Neutrophil (primary cell): ENCODE measurements around the gene IPO9.

ENCODE experiments used
- H3K27ac ChIP-seq: fragments of 200-600 bp; sonication (generic); 2 replicates; pipeline ENCODE4 v1.5.1; 2016; ENCODE audit warnings: mild to moderate bottlenecking, moderate library complexity
- H3K27me3 ChIP-seq: fragments of 200-600 bp; sonication (generic); 2 replicates; pipeline ENCODE4 v1.6.0; 2016; ENCODE audit warnings: mild to moderate bottlenecking
- H3K36me3 ChIP-seq: fragments of 200-600 bp; sonication (generic); 2 replicates; pipeline ENCODE4 v1.5.1; 2017
- H3K4me1 ChIP-seq, 2 experiments: fragments of 200-600 bp in 1 of 2; sonication (generic) in 1 of 2; 1 replicate in 1 of 2; 2 replicates in 1 of 2; pipeline versions ENCODE4 v1.5.1 to v1.6.1; 2013 to 2016; ENCODE audit warnings: low read depth in 1 of 2, low read length in 1 of 2, mild to moderate bottlenecking in 1 of 2, moderate library complexity in 1 of 2; ENCODE audit not compliant: control insufficient read depth in 1 of 2, insufficient read depth in 1 of 2
- H3K4me3 ChIP-seq, 2 experiments: fragments of 200-600 bp in 1 of 2; sonication (generic) in 1 of 2; 1 replicate in 1 of 2; 2 replicates in 1 of 2; pipeline ENCODE4 v1.5.1; 2013 to 2016; ENCODE audit warnings: low read depth in 1 of 2, low read length in 1 of 2, mild to moderate bottlenecking in 1 of 2, moderate library complexity in 1 of 2
- H3K9me3 ChIP-seq: fragments of 200-600 bp; sonication (generic); 2 replicates; pipeline ENCODE4 v1.5.1; 2016
- CTCF ChIP-seq: fragments of 200-600 bp; sonication (generic); IDR thresholded peaks from 2 replicates; pipeline ENCODE4 v1.5.1; 2016; ENCODE audit warnings: antibody characterized with exemption

The IPO9 gene

GRCh38 chr1:201790261-201790660 lies 38.7 kb upstream of the IPO9 start:
- no peak for TF ChIP-seq CTCF
- Histone ChIP-seq H3K36me3 (no peaks in the 10 kb centered on the region), H3K9me3 (no peaks in the 10 kb centered on the region), H3K27ac (no peak overlapping the region), H3K4me3 (no peak overlapping the region), H3K27me3 (no peaks in the 10 kb centered on the region), H3K4me1 (peaks cover 7 to 25% of the 10 kb centered on the region in 2 experiments)

- no peak overlapping the region for H3K27ac ChIP-seq
- no peaks in the 10 kb centered on the region for H3K27me3 ChIP-seq
- H3K4me3 ChIP-seq = no peak overlapping the region
- TF ChIP-seq CTCF = no peak
- no peaks in the 10 kb centered on the region for H3K36me3 ChIP-seq
- no peaks in the 10 kb centered on the region for H3K9me3 ChIP-seq
- peaks cover 7 to 25% of the 10 kb centered on the region in 2 experiments for H3K4me1 ChIP-seq
Measured at GRCh38 chr1:201791051-201791778, 37.7 kb upstream of the IPO9 start.

- H3K27me3 ChIP-seq = no peaks in the 10 kb centered on the region
- no peak overlapping the region for H3K4me3 ChIP-seq
- peaks cover 7 to 25% of the 10 kb centered on the region in 2 experiments for H3K4me1 ChIP-seq
- no peaks in the 10 kb centered on the region for H3K9me3 ChIP-seq
- TF ChIP-seq CTCF = no peak
- no peak overlapping the region for H3K27ac ChIP-seq
- H3K36me3 ChIP-seq = no peaks in the 10 kb centered on the region
Measured at GRCh38 chr1:201791779-201792173, 37.2 kb upstream of the IPO9 start.

GRCh38 chr1:201792534-201793305 lies 36.2 kb upstream of the IPO9 start:
- H3K4me1 ChIP-seq = peaks cover 7 to 25% of the 10 kb centered on the region in 2 experiments
- H3K4me3 ChIP-seq = no peak overlapping the region
- H3K27me3 ChIP-seq = no peaks in the 10 kb centered on the region
- H3K36me3 ChIP-seq = no peaks in the 10 kb centered on the region
- H3K9me3 ChIP-seq = no peaks in the 10 kb centered on the region
- no peak overlapping the region for H3K27ac ChIP-seq
- TF ChIP-seq CTCF = peak; percentile 79

- no peak overlapping the region for H3K27ac ChIP-seq
- H3K4me1 ChIP-seq = peaks cover 7 to 25% of the 10 kb centered on the region in 2 experiments
- no peaks in the 10 kb centered on the region for H3K36me3 ChIP-seq
- no peaks in the 10 kb centered on the region for H3K9me3 ChIP-seq
- H3K4me3 ChIP-seq = no peak overlapping the region
- TF ChIP-seq CTCF = no peak
- no peaks in the 10 kb centered on the region for H3K27me3 ChIP-seq
Measured at GRCh38 chr1:201793306-201793925, 35.5 kb upstream of the IPO9 start.
